Neural cell (in vitro differentiated cells): ENCODE data around the gene NOC3L. TPM values are rescaled to one million over a fixed set of nuclear protein-coding genes. Genes with fewer than 3 reads are reported as not detected.

ENCODE experiments used
- H2AFZ ChIP-seq: fragments of 200-600, 300-800 bp; sonication (generic), shearing (Covaris generic); 2 replicates; pipeline ENCODE4 v1.6.0; 2014; ENCODE audit warnings: low read depth, mild to moderate bottlenecking, antibody characterized with exemption, low read length, moderate library complexity
- H3F3A ChIP-seq: fragments of 200-600 bp; shearing (Covaris generic); 2 replicates; pipeline ENCODE4 v1.6.1; 2016; ENCODE audit warnings: mild to moderate bottlenecking, moderate library complexity, mixed read lengths, antibody characterized with exemption, low read length; ENCODE audit not compliant: insufficient read depth, poor library complexity, severe bottlenecking
- H3K27ac ChIP-seq: fragments of 200-600, 300-800 bp; sonication (generic), shearing (Covaris generic); 2 replicates; pipeline ENCODE4 v1.5.1; 2014; ENCODE audit warnings: mild to moderate bottlenecking, low read length, moderate library complexity
- H3K27me3 ChIP-seq: fragments of 300-800, 200-600 bp; sonication (generic), shearing (Covaris generic); 2 replicates; pipeline ENCODE4 v1.6.0; 2014; ENCODE audit warnings: mild to moderate bottlenecking, low read depth, low read length, moderate library complexity; ENCODE audit not compliant: insufficient read depth
- H3K36me3 ChIP-seq: fragments of 300-800, 200-600 bp; sonication (generic), shearing (Covaris generic); 2 replicates; pipeline ENCODE4 v1.5.1; 2014; ENCODE audit warnings: mild to moderate bottlenecking, antibody characterized with exemption, low read length, moderate library complexity; ENCODE audit not compliant: insufficient read depth
- H3K4me2 ChIP-seq: fragments of 300-800, 200-600 bp; sonication (generic), shearing (Covaris generic); 2 replicates; pipeline ENCODE4 v1.6.0; 2014; ENCODE audit warnings: mild to moderate bottlenecking, low read length
- H3K4me3 ChIP-seq: fragments of 300-800, 200-600 bp; sonication (generic), shearing (Covaris generic); 2 replicates; pipeline ENCODE4 v1.5.1; 2014; ENCODE audit warnings: mild to moderate bottlenecking, low read length, moderate library complexity
- H3K79me2 ChIP-seq: fragments of 200-600 bp; shearing (Covaris generic); replicated peaks from 2 replicates; pipeline ENCODE4 v1.6.0; 2014; ENCODE audit warnings: mild to moderate bottlenecking, low read length, moderate library complexity; ENCODE audit not compliant: insufficient read depth
- H3K9ac ChIP-seq: fragments of 300-800, 200-600 bp; sonication (generic), shearing (Covaris generic); 2 replicates; pipeline ENCODE4 v1.6.1; 2016; ENCODE audit warnings: mild to moderate bottlenecking, low read length, mixed read lengths
- H3K9me2 ChIP-seq: fragments of 200-600 bp; shearing (Covaris generic); 2 replicates; pipeline ENCODE4 v1.6.1; 2016; ENCODE audit warnings: mild to moderate bottlenecking, low read length, mixed read lengths; ENCODE audit not compliant: insufficient read depth
- H3K9me3 ChIP-seq: fragments of 200-600, 300-800 bp; sonication (generic), shearing (Covaris generic); 2 replicates; pipeline ENCODE4 v1.6.1; 2016; ENCODE audit warnings: mild to moderate bottlenecking, mixed run types, low read length, moderate library complexity, mixed read lengths
- H4K20me1 ChIP-seq: fragments of 200-600 bp; shearing (Covaris generic); 2 replicates; pipeline ENCODE4 v1.6.1; 2016; ENCODE audit warnings: mild to moderate bottlenecking, mixed run types; ENCODE audit not compliant: insufficient read depth
- CTCF ChIP-seq: fragments of 450-650 bp; IDR thresholded peaks from 2 replicates; pipeline ENCODE4 v1.5.1; 2014; ENCODE audit warnings: antibody characterized with exemption, mild to moderate bottlenecking, moderate library complexity; ENCODE audit not compliant: poor library complexity, severe bottlenecking
- EZH2 ChIP-seq: fragments of 200-600, 300-800 bp; shearing (Covaris generic), sonication (generic); IDR thresholded peaks from 2 replicates; pipeline ENCODE4 v1.6.1; 2014; ENCODE audit warnings: antibody characterized with exemption, low read length, borderline replicate concordance, mild to moderate bottlenecking; ENCODE audit not compliant: insufficient read depth, poor library complexity, severe bottlenecking
- POLR2AphosphoS5 ChIP-seq: IDR thresholded peaks from 2 replicates; pipeline ENCODE4 v1.6.1; 2012
- SMC3 ChIP-seq: fragments of 450-650 bp; conservative IDR thresholded peaks from 2 replicates; pipeline ENCODE4 v1.6.1; 2014; ENCODE audit warnings: antibody characterized with exemption, mild to moderate bottlenecking, moderate library complexity; ENCODE audit not compliant: poor library complexity
- polyA plus RNA-seq: library from polyadenylated mRNA; depleted of rRNA; stranded (reverse); fragments of >200 nt; gene quantifications from 2 replicates; pipeline ENCODE4 v1.2.3, GENCODE V29; 2014
- TF ChIP-seq, protein P1 (sequence below): IDR thresholded peaks from 2 replicates; pipeline ENCODE4 v1.6.1; 2012; ENCODE audit warnings: borderline replicate concordance

NOC3L gene
- polyA plus RNA-seq, 1 donor from 2014 or later, result 8.3 TPM

DNA sequence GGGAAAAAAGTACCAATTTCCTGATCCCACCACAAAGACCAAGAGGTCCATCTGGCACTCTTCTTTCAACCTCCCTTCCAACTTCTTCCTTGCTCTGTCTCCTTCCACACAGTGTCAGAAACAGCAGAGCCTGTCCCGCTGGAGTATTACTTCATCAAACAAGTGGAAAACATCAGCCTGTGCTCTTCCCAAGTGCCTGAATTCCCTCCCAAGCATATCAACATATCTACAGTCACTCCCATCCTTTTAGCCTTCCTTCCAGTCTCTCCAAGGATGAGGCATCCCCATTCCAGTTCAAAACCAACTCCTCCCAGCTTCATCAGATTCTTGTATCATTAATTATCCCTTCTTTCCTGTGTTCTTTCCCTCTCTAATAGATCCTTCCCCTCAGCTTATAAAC, 1.7 kb upstream of the NOC3L start:
- H3K9me3 ChIP-seq, result no peaks in the 10 kb centered on the region
- H2AFZ ChIP-seq, result no peak overlapping the region
- no peaks in the 10 kb centered on the region for H3K27me3 ChIP-seq
- no peak overlapping the region for H3K27ac ChIP-seq
- no peak overlapping the region for H3K4me2 ChIP-seq
- H3K9me2 ChIP-seq, result no peaks in the 10 kb centered on the region
- no peaks in the 10 kb centered on the region for H3F3A ChIP-seq
- H3K79me2 ChIP-seq, result peaks cover 6% of the 10 kb centered on the region
- H4K20me1 ChIP-seq, result no peaks in the 10 kb centered on the region
- TF ChIP-seq CTCF (no peak), POLR2AphosphoS5 (no peak), EZH2 (no peak), SMC3 (no peak)
- TF ChIP-seq, protein P1, sequence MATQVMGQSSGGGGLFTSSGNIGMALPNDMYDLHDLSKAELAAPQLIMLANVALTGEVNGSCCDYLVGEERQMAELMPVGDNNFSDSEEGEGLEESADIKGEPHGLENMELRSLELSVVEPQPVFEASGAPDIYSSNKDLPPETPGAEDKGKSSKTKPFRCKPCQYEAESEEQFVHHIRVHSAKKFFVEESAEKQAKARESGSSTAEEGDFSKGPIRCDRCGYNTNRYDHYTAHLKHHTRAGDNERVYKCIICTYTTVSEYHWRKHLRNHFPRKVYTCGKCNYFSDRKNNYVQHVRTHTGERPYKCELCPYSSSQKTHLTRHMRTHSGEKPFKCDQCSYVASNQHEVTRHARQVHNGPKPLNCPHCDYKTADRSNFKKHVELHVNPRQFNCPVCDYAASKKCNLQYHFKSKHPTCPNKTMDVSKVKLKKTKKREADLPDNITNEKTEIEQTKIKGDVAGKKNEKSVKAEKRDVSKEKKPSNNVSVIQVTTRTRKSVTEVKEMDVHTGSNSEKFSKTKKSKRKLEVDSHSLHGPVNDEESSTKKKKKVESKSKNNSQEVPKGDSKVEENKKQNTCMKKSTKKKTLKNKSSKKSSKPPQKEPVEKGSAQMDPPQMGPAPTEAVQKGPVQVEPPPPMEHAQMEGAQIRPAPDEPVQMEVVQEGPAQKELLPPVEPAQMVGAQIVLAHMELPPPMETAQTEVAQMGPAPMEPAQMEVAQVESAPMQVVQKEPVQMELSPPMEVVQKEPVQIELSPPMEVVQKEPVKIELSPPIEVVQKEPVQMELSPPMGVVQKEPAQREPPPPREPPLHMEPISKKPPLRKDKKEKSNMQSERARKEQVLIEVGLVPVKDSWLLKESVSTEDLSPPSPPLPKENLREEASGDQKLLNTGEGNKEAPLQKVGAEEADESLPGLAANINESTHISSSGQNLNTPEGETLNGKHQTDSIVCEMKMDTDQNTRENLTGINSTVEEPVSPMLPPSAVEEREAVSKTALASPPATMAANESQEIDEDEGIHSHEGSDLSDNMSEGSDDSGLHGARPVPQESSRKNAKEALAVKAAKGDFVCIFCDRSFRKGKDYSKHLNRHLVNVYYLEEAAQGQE, result no peak
- no peak overlapping the region for H3K4me3 ChIP-seq
- no peaks in the 10 kb centered on the region for H3K36me3 ChIP-seq
- no peak overlapping the region for H3K9ac ChIP-seq

- peak overlapping the region; percentile 74 for H3K4me3 ChIP-seq
- H3F3A ChIP-seq, result no peaks in the 10 kb centered on the region
- TF ChIP-seq, protein P1, result no peak
- TF ChIP-seq SMC3, result peak; percentile 5
- H3K79me2 ChIP-seq, result peaks cover 6% of the 10 kb centered on the region
- H3K36me3 ChIP-seq, result no peaks in the 10 kb centered on the region
- H4K20me1 ChIP-seq, result no peaks in the 10 kb centered on the region
- H3K4me2 ChIP-seq, result peak overlapping the region; percentile 84
- H2AFZ ChIP-seq, result peak overlapping the region; percentile 80
- H3K9me3 ChIP-seq, result no peaks in the 10 kb centered on the region
- H3K9ac ChIP-seq, result peak overlapping the region; percentile 51
- H3K9me2 ChIP-seq, result no peaks in the 10 kb centered on the region
- H3K27me3 ChIP-seq, result no peaks in the 10 kb centered on the region
- H3K27ac ChIP-seq, result no peak overlapping the region
These were observed 469 bp upstream of the NOC3L start for GRCh38 chr10:94363251-94363565.
